Right renal cortex interstitium (tissue), 3 donors: ENCODE measurements around the gene TES. TPM values are rescaled to one million over a fixed set of nuclear protein-coding genes. Genes with fewer than 3 reads are reported as not detected.
A peak's percentile ranks its signal among the peaks of the same experiment; 100 is the strongest.
"Not testable (repeated sequence)": the region's sequence is repeated elsewhere in the genome, so short reads cannot be mapped to it uniquely, and the experiment has no call there.

Source experiments
- DNase-seq, 3 donors: peaks; one replicate each; pipeline ENCODE4 v3.0.0-alpha.2; 2013; ENCODE audit warnings: low read depth in 3 of 3, low spot score in 2 of 3
- polyA plus RNA-seq, 3 donors: library from polyadenylated mRNA; unstranded; fragments of 120-200 nt; gene quantifications; one replicate each; pipeline ENCODE4 v1.2.1, GENCODE V29; 2013; ENCODE audit not compliant: insufficient read length in 3 of 3

Gene TES
- polyA plus RNA-seq, 3 donors, result 75.5 to 80.6 (median 80.4) TPM

DNA sequence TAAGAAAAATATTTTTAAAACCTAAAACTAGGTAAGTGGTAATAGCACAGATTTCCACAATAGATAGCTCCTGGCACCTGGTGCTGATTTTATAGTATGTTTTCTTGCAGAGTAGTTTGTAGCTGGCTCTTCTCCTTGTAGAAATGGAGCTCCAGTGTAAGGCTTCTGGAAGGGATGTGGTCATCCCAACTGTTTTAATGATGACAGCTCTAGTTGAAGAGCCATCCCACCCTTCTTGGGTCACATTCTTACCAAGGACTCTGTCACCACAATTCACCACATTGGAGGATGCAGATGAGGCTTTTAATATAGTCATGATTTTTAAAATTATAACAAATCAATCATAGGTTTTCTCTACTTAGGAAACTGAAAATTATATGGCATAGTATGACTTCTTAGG is 31.0 kb downstream of the TES start:
- DNase-seq, result no peak

DNA sequence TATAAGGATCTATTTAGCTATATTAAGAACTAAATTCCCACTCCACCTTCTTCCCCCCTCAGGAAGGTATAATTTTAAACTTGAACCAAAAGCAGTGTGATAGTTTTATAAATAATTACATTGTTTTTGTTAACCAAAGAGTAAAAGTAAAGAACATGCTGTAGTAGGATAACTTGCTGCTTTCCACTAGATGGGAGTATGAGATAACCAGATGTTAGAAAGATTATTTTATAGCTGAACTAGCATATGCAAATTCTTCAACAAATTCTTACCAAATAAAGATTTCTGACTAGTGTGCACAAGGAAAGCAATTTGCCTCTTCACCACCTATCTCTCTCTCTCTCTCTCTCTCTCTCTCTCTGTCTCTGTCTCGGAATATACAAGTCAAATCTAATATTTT is 31.8 kb downstream of the TES start:
- DNase-seq, result no peak

DNA sequence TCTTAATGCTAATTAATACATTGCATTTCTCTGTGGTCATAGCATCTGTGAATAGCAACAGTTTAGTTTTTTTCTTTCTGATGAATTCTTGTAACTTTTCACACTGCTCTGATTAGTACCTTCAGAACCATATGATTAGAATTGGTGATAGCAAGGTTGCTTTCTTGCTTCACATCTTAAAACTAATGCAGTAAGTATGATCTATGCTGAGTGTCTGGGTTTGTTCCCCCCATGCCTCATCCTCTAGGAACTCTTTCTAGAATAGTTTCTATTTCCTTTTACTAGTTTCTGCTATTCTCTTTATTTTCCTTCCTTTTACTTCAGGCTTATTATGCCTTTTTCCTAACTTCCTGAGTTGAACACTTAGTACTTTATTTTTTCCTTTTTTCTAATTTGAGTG is 32.4 kb downstream of the TES start:
- no peak for DNase-seq

DNA sequence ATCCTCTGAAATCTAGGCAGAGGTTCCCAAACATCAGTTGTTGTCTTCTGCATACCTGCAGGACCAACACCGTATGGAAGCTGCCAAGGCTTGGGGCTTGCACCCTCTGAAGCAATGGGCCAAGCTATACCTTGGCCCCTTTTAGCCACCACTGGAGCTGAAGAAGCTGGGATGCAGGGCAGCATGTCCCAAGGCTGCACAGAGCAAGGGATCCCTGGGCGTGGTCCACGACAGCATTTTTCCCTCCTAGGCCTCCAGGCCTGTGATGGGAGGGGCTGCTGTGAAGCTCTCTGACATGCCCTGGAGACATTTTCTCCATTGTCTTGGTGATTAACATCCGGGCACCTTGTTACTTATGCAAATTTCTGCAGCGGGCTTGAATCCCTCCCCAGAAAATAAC is 34.5 kb downstream of the TES start:
- not testable (repeated sequence) for DNase-seq

DNA sequence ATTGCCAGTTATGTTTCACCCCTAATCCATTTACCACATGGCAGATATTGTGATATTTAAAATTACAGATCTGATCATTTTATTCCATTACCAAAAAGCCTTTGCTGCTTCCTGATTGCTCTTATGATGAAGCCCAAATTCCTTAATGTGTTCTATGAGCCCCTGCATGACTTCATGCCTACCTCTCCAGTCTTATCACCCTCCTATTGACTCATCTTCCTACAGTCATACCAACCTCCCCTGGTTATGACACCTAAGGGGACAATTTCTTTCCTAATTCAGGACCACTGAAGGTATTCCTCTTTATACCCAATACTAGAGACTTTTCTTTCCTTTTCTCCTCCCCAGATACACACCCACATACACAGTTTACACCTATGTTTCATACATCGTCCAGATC is 36.0 kb downstream of the TES start:
- no peak for DNase-seq

DNA sequence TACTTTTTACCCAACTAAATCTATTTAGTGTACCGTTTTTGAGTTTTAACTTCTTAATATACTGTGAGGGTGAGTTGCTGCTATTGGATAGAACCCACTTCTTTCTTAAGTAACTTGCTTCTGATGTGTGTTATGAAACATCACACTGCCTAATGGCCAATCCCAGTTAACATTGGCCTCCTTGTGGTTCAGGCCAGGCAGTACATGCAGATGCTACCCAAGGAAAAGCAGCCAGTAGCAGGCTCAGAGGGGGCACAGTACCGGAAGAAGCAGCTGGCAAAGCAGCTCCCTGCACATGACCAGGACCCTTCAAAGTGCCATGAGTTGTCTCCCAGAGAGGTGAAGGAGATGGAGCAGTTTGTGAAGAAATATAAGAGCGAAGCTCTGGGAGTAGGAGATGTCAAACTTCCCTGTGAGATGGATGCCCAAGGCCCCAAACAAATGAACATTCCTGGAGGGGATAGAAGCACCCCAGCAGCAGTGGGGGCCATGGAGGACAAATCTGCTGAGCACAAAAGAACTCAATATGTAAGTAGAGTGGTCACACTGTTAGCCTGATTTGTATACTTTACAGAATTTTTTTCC is 39.7 kb downstream of the TES start:
- no peak for DNase-seq

DNA sequence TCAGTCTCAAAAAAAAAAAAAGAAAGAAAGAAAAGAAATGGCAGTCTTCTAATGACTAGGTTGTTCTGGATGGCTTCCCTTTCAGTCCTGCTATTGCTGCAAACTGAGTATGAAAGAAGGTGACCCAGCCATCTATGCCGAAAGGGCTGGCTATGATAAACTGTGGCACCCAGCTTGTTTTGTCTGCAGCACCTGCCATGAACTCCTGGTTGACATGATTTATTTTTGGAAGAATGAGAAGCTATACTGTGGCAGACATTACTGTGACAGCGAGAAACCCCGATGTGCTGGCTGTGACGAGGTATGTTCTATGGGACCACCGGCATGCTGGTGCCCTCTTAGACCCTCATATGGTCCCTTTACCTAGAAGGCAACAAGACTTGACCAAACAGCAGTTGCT is 41.3 kb downstream of the TES start:
- no peak for DNase-seq

DNA sequence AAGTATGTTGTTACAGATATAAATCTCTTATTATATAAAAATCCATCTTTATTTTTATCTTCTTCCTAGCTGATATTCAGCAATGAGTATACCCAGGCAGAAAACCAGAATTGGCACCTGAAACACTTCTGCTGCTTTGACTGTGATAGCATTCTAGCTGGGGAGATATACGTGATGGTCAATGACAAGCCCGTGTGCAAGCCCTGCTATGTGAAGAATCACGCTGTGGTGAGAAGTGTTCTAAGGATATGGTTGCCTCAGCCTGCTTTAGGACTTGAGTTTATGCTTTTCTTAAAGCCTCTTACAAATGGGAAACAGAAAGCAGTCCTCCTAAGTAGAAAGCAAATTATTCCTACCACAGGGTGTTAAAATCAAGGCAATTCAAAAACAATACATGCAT is 41.9 kb downstream of the TES start:
- DNase-seq, result no peak

DNA sequence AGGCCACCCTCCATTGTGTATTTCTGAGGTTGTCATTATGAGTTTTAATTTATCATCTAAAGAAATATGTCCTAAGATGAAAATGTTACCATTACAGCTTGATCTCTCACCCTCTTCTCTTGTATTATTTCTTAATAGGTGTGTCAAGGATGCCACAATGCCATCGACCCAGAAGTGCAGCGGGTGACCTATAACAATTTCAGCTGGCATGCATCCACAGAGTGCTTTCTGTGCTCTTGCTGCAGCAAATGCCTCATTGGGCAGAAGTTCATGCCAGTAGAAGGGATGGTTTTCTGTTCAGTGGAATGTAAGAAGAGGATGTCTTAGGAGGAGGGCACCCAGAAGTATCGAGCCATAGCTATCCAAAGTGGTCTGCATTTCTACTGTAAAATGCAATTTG is 46.8 kb downstream of the TES start:
- DNase-seq, result no peak

DNA sequence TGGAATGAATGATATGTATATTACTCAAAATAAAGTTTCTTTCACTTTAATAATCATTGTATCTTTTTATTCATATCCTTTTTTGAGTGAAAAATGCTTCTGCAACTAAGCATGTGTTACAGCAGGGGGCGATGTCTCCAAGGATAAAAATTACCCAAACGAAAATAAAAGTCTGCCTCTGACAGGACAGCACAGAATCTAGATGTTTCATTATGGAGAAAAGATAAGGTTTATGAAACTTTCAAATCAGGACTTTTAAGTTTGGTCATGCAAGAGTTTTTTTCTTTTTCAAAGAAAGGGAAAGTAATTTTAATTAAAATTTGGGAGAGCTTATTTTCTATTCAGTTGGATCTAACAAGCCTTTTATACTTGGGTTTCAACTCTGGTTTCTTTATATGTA is 48.4 kb downstream of the TES start:
- peak in 1 of 3 donors; percentile 39 for DNase-seq

DNA sequence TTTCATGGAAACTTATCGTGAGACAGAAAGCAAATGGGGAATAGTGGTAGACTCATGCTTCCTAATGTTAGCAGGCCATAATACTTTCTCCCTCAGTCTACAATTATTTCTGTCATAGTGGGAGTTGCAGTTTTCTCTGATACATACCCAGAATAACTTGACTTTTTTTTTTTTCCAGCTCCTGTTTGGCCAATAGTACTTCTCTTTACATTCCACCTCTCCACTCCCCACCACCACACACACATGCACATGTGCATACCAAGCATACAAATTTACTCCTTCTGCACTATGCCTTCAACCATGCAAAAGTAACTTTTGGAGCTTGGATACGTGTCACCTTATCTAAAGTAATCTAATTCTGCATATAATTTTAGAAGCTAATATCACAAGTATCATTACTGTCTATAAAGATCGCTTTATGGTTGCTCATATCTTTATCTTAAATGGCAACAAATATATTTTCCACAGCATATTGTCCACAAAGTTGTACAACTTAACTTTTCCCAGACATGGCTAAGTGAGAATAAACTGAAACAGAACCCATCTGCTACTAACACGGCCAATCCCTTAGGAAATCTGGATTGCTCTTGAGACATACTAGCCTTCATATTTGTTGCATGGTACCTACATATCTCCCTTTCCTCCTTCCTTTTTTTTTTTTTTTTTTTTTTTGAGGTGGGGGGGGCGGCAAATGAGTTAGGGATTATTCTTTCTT is 49.0 kb downstream of the TES start:
- no peak for DNase-seq

DNA sequence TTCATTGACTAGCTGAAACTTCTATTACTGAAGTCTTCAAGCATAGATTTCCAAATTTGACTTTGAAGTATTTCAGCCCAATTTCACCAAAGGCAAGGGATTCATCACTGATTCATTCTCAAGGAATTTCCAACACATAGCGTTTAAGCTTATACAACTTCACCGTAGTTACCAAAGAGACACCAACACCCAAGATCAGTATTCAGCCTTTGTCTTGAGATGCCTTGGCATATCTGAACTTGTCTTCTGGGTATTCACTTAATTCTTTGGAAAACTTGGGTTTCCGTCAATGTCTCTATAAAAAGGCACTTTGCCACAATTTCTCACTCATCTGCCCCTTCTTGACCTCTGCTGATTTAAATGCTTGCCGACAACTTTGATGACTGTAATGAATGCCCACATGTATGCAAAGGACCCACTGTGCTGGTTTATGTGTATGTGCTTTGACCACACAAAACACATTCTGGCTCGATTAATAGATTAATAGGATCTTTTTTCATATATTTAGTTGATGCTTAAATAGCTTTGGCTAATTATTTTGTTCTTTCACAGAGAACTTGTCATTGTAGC is 49.6 kb downstream of the TES start:
- no peak for DNase-seq

DNA sequence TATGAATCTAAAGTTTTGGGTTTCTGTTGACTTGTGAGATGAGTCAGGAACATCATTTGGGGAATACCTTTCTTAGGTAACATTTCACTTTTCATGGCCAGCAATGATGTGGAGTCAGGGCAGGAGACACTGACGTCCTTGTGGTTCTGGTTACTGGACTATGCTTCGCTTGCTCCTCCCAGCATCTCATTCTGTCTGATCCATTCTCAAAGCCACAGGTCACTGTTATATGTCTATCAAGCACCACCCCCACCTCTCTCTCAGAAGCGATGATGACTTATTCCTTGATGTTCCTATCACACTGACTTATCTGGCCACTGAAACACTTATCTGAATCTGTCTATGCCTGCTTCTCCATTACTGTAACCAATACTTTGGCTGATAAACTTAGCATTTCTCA is 51.6 kb downstream of the TES start:
- no peak for DNase-seq

DNA sequence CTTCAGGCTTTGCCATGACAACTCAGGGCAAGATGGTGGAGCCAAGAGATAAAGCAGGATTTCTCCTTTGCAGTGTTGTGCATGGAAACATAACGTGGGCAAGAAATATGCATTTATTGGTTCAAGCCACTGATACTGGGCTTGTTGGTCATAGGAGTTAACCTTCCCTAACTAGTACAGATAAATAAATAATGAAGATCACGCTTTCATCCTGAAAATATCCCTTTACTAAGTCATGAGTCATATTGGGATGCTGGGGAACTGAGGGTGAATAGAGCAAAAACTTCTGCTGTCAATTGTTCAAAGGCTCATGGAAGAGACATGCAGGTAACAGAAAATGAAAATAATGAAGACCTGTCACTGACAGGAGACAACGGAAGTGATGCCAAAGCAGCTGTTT is 55.5 kb downstream of the TES start:
- DNase-seq, result no peak

DNA sequence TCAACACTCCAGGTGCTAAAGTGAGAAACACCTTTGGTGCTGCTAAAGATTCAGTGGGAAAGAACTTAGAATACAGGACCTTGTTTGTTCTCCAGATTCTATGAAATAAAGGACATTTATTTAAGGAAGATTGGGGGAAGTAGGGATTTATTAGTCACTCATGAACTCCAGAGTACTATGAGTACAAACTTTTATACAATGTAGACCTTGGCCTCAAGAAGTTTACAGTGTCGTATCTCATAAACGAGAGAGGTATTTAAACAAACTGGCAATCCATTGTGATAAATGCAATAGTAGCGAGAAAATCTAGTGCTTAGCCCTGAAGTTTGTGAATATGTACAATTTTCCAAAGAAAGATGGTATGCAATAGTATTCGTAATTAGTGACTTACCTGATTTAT is 59.1 kb downstream of the TES start:
- no peak for DNase-seq

DNA sequence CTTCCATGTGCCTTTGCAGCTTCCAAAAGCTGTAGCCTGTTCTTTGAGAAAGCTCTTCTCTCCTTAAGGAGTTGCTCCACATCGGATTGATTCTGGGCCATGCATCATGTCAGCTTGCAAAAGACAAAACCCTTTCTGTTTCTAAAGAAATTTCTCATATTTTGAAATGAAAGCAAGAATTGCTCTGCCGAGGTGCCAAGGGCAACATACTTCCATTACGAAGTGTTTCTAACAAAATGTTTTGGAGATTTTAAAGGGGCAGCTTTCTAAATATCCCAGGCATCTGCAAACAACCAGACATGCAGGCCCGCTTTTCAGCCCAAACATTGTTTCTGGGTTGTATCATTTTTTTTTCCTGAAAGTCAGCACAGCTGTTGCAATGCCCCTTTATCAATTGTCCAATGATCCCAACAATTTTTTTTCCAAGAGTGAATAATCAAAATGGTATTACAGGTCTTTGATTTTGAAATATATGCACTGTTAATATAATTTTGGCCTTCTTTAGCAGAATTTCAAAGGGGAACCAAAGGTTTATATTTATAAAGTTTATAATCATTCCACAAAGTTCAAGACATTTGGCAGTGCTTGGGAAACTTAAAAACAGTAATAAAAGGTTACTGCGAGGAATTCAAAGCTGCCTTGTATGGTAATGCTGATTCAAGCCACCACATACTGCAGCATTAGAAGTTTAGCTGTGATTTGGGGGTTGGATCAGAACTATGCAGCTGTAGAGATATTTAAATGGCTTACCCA is 61.0 kb downstream of the TES start:
- no peak for DNase-seq

DNA sequence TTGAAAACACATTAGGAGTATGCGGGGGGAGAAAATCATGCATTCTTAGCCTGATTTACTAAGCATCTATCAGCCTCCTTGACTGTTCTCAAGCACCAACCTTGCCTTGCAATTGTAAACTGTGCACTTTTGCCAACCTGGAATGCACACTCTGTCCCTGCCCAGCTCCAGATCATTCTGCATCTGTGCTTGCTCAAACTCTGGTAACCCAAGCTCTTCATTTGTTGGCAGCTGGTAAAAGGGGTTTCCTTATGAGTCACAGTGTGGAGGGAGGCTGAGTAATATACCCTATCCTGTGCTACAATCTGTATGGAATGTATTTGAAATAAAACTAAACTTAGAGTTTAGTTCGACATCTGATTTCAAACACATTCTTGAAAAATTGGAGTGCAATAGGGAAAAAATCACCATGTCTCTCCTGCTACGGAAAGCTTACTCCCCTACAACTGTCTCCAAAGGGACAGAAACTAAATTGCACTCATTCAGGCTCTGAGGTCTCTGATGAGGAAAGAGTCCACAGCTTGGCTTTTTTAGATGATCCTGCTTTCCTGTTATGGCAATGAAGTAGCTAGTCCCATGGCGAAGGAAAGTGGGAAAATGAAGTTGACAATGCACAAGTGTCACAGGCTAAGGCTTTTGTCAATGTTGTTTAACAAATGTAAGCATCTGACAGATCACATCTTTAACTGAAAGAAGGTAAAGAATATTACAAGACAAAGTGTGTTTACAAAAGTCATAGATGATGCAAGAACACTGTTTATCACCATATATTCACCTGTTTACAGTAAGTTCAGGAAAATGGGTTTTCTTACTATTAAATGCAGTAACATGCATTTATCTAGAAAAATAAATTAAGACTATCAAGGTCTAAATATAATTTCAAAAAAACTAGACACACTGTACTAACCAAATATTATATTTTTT is 61.9 kb downstream of the TES start:
- DNase-seq, result no peak

DNA sequence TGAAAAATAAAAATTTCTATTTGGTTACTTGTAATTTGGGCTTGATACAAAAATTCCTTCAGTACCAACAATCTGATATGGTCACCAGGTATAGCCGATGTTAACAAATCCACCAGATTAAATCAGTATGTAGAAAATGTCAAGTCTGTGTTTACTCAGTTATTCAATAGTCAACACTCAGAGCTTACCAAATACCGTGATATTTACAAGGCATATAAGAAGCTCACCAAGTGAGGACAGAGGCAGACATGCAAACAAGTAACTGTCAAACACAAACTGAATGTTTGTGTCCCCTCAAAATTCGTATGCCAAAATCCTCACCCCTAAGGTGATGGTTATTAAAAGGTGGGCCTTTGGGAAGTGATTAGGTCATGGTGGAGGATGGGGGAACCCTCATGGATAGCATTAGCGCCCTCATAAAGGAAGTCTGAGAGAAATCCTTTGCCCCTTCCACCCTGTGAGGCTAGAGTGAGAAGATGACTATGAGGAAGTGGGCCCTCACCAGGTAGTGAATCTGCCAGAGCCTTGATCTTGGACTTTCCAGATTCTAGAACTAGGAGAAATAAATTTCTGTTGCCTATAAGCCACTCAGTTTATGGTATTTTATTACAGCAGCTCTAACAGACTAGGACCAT is 63.1 kb downstream of the TES start:
- no peak for DNase-seq

DNA sequence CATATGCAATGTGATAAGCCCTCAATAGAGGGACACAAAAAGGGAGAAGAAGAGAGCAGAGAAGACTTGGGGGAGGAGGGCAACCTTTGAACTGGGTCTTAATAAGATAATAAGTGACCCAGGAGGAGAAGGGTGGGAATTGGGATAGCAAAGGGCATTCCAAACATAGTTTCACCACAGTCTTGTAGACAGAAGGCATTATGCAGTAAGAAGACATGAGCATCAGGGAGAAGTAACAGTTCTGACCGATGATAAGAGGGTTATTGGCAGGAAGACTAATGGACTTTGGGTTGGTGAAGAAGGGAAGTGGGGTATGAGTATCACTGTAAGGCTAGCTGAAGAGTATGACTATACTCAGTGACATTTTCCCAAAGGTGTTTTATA is 63.6 kb downstream of the TES start:
- no peak for DNase-seq

DNA sequence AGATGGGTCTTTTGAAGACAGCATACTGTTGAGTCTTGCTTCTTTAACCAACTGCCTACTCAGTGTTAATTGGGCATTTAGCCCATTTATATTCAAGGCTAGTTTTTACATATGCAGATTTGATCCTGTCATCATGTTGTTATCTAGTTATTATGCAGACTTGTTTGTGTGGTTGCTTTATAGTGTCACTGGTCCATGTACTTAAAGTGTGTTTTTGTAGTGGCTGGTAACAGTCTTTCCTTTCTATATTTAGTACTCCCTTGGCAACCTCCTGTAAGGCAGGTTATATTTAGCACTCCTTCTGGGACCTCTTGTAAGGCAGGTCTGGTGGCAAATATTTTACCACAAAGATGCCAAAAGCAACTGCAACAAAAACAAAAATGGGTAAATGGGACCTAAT is 66.7 kb downstream of the TES start:
- no peak for DNase-seq
